ENCODE measurements around the gene CUTC.

DNA sequence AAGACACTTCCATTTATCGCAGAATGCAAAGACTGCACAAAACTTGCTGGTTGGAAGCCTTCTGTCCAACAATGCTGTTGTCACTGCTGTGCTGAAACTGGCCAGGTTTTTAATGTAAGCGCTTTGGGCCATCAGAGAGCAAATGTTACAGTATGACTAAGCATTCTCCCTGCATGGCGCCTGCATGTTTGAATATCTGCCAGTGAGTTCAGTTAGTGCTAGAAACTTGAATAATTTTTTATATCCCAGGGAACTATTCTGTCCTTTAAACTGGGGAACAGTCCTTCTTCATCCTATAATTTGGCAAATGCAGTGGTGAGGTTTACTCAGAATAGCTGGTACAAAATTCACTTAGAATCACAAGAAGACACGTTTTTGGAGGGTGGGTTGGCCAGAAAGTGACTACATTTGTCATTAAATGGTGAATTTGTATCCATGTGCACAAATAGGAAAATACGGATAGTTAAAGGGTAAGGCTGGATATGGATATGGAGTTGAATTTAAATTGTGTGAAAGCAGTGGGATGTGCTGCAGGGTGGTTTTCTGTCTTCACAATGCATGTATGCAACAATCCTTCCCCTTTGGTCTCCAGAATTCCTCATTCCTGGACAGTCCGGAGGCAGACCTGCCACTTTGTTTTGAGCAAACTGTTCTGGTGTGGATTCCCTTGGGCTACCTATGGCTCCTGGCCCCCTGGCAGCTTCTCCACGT lies 52.1 kb downstream of the CUTC start:
- TF ChIP-seq, protein P1, sequence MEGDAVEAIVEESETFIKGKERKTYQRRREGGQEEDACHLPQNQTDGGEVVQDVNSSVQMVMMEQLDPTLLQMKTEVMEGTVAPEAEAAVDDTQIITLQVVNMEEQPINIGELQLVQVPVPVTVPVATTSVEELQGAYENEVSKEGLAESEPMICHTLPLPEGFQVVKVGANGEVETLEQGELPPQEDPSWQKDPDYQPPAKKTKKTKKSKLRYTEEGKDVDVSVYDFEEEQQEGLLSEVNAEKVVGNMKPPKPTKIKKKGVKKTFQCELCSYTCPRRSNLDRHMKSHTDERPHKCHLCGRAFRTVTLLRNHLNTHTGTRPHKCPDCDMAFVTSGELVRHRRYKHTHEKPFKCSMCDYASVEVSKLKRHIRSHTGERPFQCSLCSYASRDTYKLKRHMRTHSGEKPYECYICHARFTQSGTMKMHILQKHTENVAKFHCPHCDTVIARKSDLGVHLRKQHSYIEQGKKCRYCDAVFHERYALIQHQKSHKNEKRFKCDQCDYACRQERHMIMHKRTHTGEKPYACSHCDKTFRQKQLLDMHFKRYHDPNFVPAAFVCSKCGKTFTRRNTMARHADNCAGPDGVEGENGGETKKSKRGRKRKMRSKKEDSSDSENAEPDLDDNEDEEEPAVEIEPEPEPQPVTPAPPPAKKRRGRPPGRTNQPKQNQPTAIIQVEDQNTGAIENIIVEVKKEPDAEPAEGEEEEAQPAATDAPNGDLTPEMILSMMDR (IDR thresholded peaks at IDR 0.05), result no peak
- TF ChIP-seq POLR2AphosphoS5 (IDR thresholded peaks at IDR 0.05; ENCODE audit: low read depth, low read length), result no peak

Data from SK-N-SH (cell line).